Cardiac muscle cell (in vitro differentiated cells and primary cell): ENCODE results near the gene SLC6A12. TPM values are rescaled to one million over a fixed set of nuclear protein-coding genes. Genes with fewer than 3 reads are reported as not detected.
A peak's percentile ranks its signal among the peaks of the same experiment; 100 is the strongest.

Experiments
- DNase-seq, 2 donors: peaks; one replicate each; pipeline versions ENCODE4 v3.0.0 to v3.0.0-alpha.2; 2010 to 2017; ENCODE audit warnings: low read depth in 1 of 2, low spot score in 1 of 2
- H3K27ac ChIP-seq: fragments of 200-600 bp; sonication (generic); 2 replicates; pipeline ENCODE4 v1.5.1; 2016
- H3K27me3 ChIP-seq: fragments of 200-600 bp; sonication (generic); 2 replicates; pipeline ENCODE4 v1.6.0; 2016; ENCODE audit warnings: control low read depth
- H3K36me3 ChIP-seq: fragments of 200-600 bp; sonication (generic); 2 replicates; pipeline ENCODE4 v1.5.1; 2016; ENCODE audit warnings: control low read depth
- H3K4me1 ChIP-seq: fragments of 200-600 bp; sonication (generic); 2 replicates; pipeline ENCODE4 v1.8.1; 2017; ENCODE audit warnings: low read depth, mild to moderate bottlenecking, mixed run types
- H3K4me3 ChIP-seq: fragments of 200-600 bp; sonication (generic); 2 replicates; pipeline ENCODE4 v1.5.1; 2016; ENCODE audit warnings: mild to moderate bottlenecking
- H3K9me3 ChIP-seq: fragments of 200-600 bp; sonication (generic); 2 replicates; pipeline ENCODE4 v1.5.1; 2017; ENCODE audit warnings: low read depth, mild to moderate bottlenecking, control low read depth
- polyA plus RNA-seq: library from polyadenylated mRNA; unstranded; fragments of >200 nt; fragmentation: Nextera tagmentation; extraction: Ambion mirVana; gene quantifications from 2 replicates; pipeline ENCODE4 v1.2.1, GENCODE V29; 2016
- total RNA-seq: library from RNA; depleted of rRNA; stranded (reverse); fragments of >200 nt; gene quantifications from 2 replicates; pipeline ENCODE4 v1.2.3, GENCODE V29; 2016
- TF ChIP-seq, protein P1 (sequence below): IDR thresholded peaks from 2 replicates; pipeline ENCODE4 v1.5.1; 2012; ENCODE audit warnings: low read depth, mild to moderate bottlenecking, low read length

The SLC6A12 gene
- total and polyA plus RNA-seq, 2 experiments from 2014 or later, result 0.24 to 0.33 TPM

DNA sequence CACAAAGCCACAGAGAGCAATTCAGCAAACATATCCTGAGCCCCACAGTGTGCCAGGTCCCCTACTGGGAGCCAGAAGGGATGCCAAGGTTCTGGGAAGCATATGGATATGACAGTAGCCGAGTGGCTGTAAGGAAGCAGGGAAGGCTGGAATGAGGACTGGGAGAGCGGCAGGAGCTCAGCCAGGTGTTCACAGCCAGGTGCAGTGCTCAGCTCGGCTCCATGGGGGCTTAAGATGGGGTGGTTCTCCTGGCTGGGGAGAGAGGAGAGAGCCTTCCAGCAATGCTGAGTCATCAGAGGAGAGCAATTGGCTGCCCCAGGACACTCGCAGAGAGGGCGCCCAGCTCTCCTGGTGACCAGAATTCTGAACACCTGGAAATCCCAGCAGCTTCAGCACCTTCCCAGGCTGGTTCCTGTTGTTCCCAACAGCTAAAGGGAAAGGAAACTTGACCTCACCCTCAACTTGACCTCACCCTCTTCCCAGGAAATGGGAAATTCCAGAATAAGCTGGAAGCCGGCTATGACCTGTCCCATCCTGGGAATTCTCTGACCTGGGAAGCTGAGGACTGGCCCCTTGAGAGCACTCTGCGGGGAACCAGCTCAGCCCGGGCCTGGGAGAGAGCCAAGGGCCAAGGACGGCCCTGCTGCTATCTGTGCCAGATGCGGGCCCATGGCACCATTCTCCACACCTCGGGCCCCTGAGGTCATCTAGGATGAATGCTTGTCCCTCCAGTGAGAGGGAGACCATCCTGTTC is 34.6 kb downstream of the SLC6A12 start:
- Histone ChIP-seq H3K27me3 (no peaks in the 10 kb centered on the region), H3K36me3 (no peaks in the 10 kb centered on the region), H3K4me3 (no peak overlapping the region), H3K4me1 (peaks cover 39% of the 10 kb centered on the region), H3K27ac (no peak overlapping the region), H3K9me3 (no peaks in the 10 kb centered on the region)
- TF ChIP-seq, protein P1, sequence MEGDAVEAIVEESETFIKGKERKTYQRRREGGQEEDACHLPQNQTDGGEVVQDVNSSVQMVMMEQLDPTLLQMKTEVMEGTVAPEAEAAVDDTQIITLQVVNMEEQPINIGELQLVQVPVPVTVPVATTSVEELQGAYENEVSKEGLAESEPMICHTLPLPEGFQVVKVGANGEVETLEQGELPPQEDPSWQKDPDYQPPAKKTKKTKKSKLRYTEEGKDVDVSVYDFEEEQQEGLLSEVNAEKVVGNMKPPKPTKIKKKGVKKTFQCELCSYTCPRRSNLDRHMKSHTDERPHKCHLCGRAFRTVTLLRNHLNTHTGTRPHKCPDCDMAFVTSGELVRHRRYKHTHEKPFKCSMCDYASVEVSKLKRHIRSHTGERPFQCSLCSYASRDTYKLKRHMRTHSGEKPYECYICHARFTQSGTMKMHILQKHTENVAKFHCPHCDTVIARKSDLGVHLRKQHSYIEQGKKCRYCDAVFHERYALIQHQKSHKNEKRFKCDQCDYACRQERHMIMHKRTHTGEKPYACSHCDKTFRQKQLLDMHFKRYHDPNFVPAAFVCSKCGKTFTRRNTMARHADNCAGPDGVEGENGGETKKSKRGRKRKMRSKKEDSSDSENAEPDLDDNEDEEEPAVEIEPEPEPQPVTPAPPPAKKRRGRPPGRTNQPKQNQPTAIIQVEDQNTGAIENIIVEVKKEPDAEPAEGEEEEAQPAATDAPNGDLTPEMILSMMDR, result no peak
- no peak for DNase-seq

DNA sequence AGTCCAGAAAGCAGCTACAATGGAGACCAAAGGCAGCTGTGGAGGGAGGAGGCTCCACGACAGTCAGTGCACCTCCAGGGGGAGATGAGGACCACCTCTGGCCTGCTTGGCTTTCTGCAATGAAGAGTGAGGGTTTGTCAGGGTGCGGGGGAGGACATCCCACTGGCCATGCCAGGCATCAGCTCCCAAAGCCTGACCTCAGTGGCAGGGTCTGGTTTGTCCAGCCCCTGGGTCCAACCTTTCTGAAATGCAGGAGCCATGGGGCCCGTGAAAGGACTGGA is 35.2 kb downstream of the SLC6A12 start:
- no peaks in the 10 kb centered on the region for H3K9me3 ChIP-seq
- H3K27me3 ChIP-seq, result no peaks in the 10 kb centered on the region
- peaks cover 40% of the 10 kb centered on the region for H3K4me1 ChIP-seq
- no peak for DNase-seq
- no peaks in the 10 kb centered on the region for H3K36me3 ChIP-seq
- TF ChIP-seq, protein P1, result no peak
- no peak overlapping the region for H3K4me3 ChIP-seq
- no peak overlapping the region for H3K27ac ChIP-seq

DNA sequence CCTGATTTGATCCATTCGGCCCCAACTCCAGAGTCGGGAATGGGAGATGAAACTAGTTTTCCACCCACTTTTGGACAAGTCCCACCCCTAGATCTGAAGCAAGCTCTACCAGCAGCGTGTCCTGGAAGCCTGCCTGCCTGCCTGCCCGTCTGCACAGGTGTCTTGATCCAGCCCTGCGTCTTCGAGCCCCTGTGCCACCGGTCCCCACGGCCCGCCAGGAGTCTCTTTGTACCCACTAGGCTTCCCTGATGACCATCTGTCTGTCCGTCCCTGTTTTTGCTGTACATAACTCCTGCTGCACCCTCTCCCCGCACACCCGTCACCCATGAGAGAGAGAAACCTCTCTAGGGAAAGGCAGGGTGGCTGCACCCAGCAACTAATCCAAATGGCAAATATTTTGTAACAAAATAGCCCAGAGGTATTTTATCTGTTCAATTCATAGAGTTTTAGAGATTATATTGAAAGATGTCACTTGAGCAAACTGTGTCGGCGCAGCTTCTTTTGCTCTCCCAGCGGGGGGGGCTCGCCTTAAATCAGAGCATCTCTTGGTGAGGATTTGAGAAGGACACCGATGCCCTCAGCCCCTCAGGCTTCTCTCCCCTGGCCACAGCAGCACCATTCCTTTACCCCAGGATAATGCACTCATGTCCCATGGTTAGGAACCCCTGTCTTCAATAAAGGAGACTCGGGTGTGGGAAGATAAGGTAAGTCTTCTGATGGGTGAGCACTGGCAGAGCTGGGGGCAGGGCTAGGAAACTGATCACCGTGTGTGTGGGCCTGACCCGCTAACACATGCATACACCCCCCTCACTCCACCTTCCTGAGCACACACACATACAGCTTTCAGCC is 35.8 kb downstream of the SLC6A12 start:
- Histone ChIP-seq H3K9me3 (no peaks in the 10 kb centered on the region), H3K27ac (no peak overlapping the region), H3K4me1 (peaks cover 40% of the 10 kb centered on the region), H3K27me3 (no peaks in the 10 kb centered on the region), H3K36me3 (no peaks in the 10 kb centered on the region), H3K4me3 (no peak overlapping the region)
- TF ChIP-seq, protein P1, result no peak
- DNase-seq, result no peak

GRCh38 chr12:177336-177979 is 36.5 kb downstream of the SLC6A12 start:
- no peaks in the 10 kb centered on the region for H3K36me3 ChIP-seq
- no peak for DNase-seq
- peaks cover 40% of the 10 kb centered on the region for H3K4me1 ChIP-seq
- H3K27me3 ChIP-seq, result no peaks in the 10 kb centered on the region
- TF ChIP-seq, protein P1, result no peak
- H3K9me3 ChIP-seq, result no peaks in the 10 kb centered on the region
- H3K27ac ChIP-seq, result peak overlapping the region; percentile 80
- no peak overlapping the region for H3K4me3 ChIP-seq

- H3K9me3 ChIP-seq, result no peaks in the 10 kb centered on the region
- TF ChIP-seq, protein P1, result no peak
- peaks cover 40% of the 10 kb centered on the region for H3K4me1 ChIP-seq
- peak; percentile 43 to 49 for DNase-seq
- H3K27me3 ChIP-seq, result no peaks in the 10 kb centered on the region
- H3K36me3 ChIP-seq, result no peaks in the 10 kb centered on the region
- H3K27ac ChIP-seq, result peak overlapping the region; percentile 80
- no peak overlapping the region for H3K4me3 ChIP-seq
These were observed 37.4 kb downstream of the SLC6A12 start for GRCh38 chr12:176321-177181.
